Astrocyte of the spinal cord (primary cell): ENCODE measurements around the gene SPON1.

Source experiments
- DNase-seq: peaks from one replicate; pipeline ENCODE4 v3.0.0; 2011; ENCODE audit warnings: low read depth, low spot score
- H3K4me3 ChIP-seq: 2 replicates; pipeline ENCODE4 v1.5.1; 2011; ENCODE audit warnings: low read depth, mild to moderate bottlenecking, low read length, moderate library complexity
- CTCF ChIP-seq: IDR thresholded peaks from 2 replicates; pipeline ENCODE4 v1.5.1; 2012; ENCODE audit warnings: low read depth, mild to moderate bottlenecking, low read length, inconsistent platforms
- in situ Hi-C: cut with HindIII; loops from 2 replicates; pipeline ENCODE4 v1.10.0; 2017; ENCODE audit warnings: low sequenced_read_pairs

SPON1 gene

GRCh38 chr11:14309425-14310192 lies 347.1 kb downstream of the SPON1 start:
- no peak for TF ChIP-seq CTCF
- no peak for DNase-seq
- in situ Hi-C loops: no loop called here

GRCh38 chr11:14310679-14311078 lies 348.2 kb downstream of the SPON1 start:
- no peak for DNase-seq
- no peak for TF ChIP-seq CTCF
- H3K4me3 ChIP-seq: no peak overlapping the region
- in situ Hi-C loops: no loop called here

More at GRCh38 chr11:14309425-14310192, 347.1 kb downstream of the SPON1 start:
- no peak overlapping the region for H3K4me3 ChIP-seq

GRCh38 chr11:14312736-14313438 lies 350.4 kb downstream of the SPON1 start:
- in situ Hi-C loops: no loop called here
- no peak overlapping the region for H3K4me3 ChIP-seq
- DNase-seq: peak; percentile 74
- TF ChIP-seq CTCF: no peak

GRCh38 chr11:14314127-14314526 lies 351.6 kb downstream of the SPON1 start:
- no peak overlapping the region for H3K4me3 ChIP-seq

GRCh38 chr11:14315130-14315529 lies 352.6 kb downstream of the SPON1 start:
- in situ Hi-C loops: no loop called here
- TF ChIP-seq CTCF: no peak
- H3K4me3 ChIP-seq: no peak overlapping the region
- no peak for DNase-seq

More at GRCh38 chr11:14314127-14314526, 351.6 kb downstream of the SPON1 start:
- in situ Hi-C loops: no loop called here
- no peak for DNase-seq
- TF ChIP-seq CTCF: no peak
